Measurements from ENCODE around the gene ELFN1.

- no peak for TF ChIP-seq CTCF (IDR thresholded peaks at IDR 0.05)
- TF ChIP-seq POLR2A (IDR thresholded peaks at IDR 0.05) = no peak
Observed at GRCh38 chr7:1630700-1631336, 39.3 kb upstream of the ELFN1 start.

All from uterus (tissue), 2 donors.